ENCODE data around the gene MSANTD3.

The MSANTD3 gene

GRCh38 chr9:100466829-100467221 is 39.9 kb downstream of the MSANTD3 start:
- FAIRE-seq, result no peak

- no peak for FAIRE-seq
These were observed 41.1 kb downstream of the MSANTD3 start for GRCh38 chr9:100468041-100468440.

- FAIRE-seq, result no peak
These were observed 45.3 kb downstream of the MSANTD3 start for GRCh38 chr9:100472268-100472667.

- FAIRE-seq, result no peak
These were observed 45.9 kb downstream of the MSANTD3 start, which contains the start of gene TMEFF1 for GRCh38 chr9:100472788-100473275. TSS of gene TMEFF1 (plus strand) at chr9:100473149. CDS start at chr9:100473545, 396 bp downstream.

GRCh38 chr9:100473276-100474081 is 46.5 kb downstream of the MSANTD3 start:
- no peak for FAIRE-seq

GRCh38 chr9:100474082-100474923 is 47.4 kb downstream of the MSANTD3 start:
- no peak for FAIRE-seq

- no peak for FAIRE-seq
These were observed 48.0 kb downstream of the MSANTD3 start for GRCh38 chr9:100474924-100475276.

GRCh38 chr9:100477241-100477640 is 50.3 kb downstream of the MSANTD3 start:
- no peak for FAIRE-seq

- no peak for FAIRE-seq
These were observed 51.2 kb downstream of the MSANTD3 start for GRCh38 chr9:100478192-100478591.

GRCh38 chr9:100479820-100480219 is 52.9 kb downstream of the MSANTD3 start:
- no peak for FAIRE-seq

GRCh38 chr9:100485196-100485595 is 58.3 kb downstream of the MSANTD3 start:
- no peak for FAIRE-seq

GRCh38 chr9:100486479-100487176 is 59.7 kb downstream of the MSANTD3 start:
- no peak for FAIRE-seq

GRCh38 chr9:100488177-100488576 is 61.2 kb downstream of the MSANTD3 start:
- no peak for FAIRE-seq

GRCh38 chr9:100489836-100490235 is 62.9 kb downstream of the MSANTD3 start:
- FAIRE-seq, result no peak

GRCh38 chr9:100492952-100493351 is 66.0 kb downstream of the MSANTD3 start:
- no peak for FAIRE-seq

- no peak for FAIRE-seq
These were observed 71.6 kb downstream of the MSANTD3 start for GRCh38 chr9:100498592-100498991.

GRCh38 chr9:100499460-100499859 is 72.5 kb downstream of the MSANTD3 start:
- FAIRE-seq, result no peak

- FAIRE-seq, result no peak
These were observed 72.9 kb downstream of the MSANTD3 start for GRCh38 chr9:100499866-100500265.

Measured in TTC549 (cell line).